Activated CD8-positive, alpha-beta memory T cell treated with anti-CD3 and anti-CD28 coated beads, Interleukin-2, amount 10 ng/mL, durations not matched to agents 7 days and 5 days (primary cell): Measurements from ENCODE around the gene ARHGAP45. TPM values are rescaled to one million over a fixed set of nuclear protein-coding genes. Genes with fewer than 3 reads are reported as not detected.
A peak's percentile ranks its signal among the peaks of the same experiment; 100 is the strongest.

Source experiments
- ATAC-seq: fragments of 150-1000 bp; cut with Tn5 transposase; one replicate; pipeline ENCODE4 v1.10.0; 2021; ENCODE audit warnings: moderate library complexity
- CTCF ChIA-PET: fragments of 350-600 bp; sonication (Branson Sonifier 250); formaldehyde crosslinking; loops from one replicate; lab custom pipeline; 2021; ENCODE audit warnings: antibody characterized with exemption; lab: Charles Lee
- DNase-seq: peaks from one replicate; pipeline ENCODE4 v3.0.0-alpha.2; 2020
- H3K27ac Mint-ChIP-seq: one replicate; pipeline ENCODE4 v1.8.0; 2021; ENCODE audit warnings: mild to moderate bottlenecking, mixed read lengths
- H3K27me3 Mint-ChIP-seq: one replicate; pipeline ENCODE4 v1.8.0; 2021; ENCODE audit warnings: mixed read lengths
- H3K36me3 Mint-ChIP-seq: one replicate; pipeline ENCODE4 v1.8.0; 2021; ENCODE audit warnings: mild to moderate bottlenecking, mixed read lengths
- H3K4me1 Mint-ChIP-seq: one replicate; pipeline ENCODE4 v1.8.0; 2021; ENCODE audit warnings: mixed read lengths
- H3K4me3 Mint-ChIP-seq: one replicate; pipeline ENCODE4 v1.8.0; 2021; ENCODE audit warnings: mild to moderate bottlenecking, moderate library complexity, mixed read lengths
- H3K9me3 Mint-ChIP-seq: one replicate; pipeline ENCODE4 v1.8.0; 2022; ENCODE audit warnings: low read depth, mixed read lengths
- total RNA-seq, 2 experiments: library from RNA; stranded (reverse); gene quantifications; one replicate each; pipeline ENCODE4 v1.2.3, GENCODE V29; 2021

ARHGAP45 gene
- total RNA-seq, 2 experiments from 2014 or later = 361 to 481 TPM

DNA sequence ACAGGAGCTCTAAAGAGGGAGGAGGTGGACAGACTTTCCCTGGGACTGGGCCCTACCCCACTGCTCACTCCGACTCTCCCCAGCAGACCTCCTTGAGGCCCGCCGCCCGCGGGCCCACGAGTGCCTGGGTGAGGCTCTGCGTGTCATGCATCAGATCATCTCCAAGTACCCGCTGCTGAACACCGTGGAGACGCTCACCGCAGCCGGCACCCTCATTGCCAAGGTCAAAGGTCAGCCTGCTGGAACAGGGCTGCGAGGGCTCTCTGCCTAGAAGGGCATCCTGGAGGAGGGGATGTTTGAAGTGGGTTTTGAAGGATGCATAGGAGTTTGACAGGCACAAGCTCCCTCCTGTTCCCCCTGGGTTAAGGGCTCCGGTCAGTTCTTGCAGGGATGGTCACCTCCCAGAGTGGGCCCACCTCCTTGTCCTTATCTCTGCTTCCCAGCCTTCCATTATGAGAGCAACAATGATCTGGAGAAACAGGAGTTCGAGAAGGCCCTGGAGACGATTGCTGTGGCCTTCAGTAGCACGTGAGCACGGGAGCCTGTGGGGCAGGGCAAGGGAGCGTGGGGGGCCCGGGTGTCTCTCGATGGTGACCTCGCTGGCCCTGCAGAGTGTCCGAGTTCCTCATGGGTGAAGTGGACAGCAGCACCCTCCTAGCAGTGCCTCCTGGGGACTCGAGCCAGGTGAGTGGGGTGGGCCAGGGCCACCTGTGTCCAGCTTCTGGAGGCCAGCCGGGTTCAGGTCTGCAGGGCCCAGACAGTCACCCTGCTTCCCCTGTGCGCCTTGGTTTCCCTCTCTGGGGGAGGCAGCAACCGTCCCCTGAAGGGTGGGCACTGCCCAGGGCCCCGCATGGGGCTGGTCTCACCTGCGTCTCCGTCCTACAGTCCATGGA is 6.3 kb downstream of the ARHGAP45 start:
- H3K27ac Mint-ChIP-seq = peak overlapping the region; percentile 28
- H3K4me1 Mint-ChIP-seq = peaks cover 58% of the 10 kb centered on the region
- peaks cover 52% of the 10 kb centered on the region for H3K36me3 Mint-ChIP-seq
- H3K9me3 Mint-ChIP-seq = no peaks in the 10 kb centered on the region
- CTCF ChIA-PET = interaction anchor here (1.2 to 1.8 kb wide), 4 partner anchors 18 to 52 kb away, joined by 3 to 5 read pairs (median 4); partner anchors contain the start of gene RNU6-2
- H3K4me3 Mint-ChIP-seq = no peak overlapping the region
- no peaks in the 10 kb centered on the region for H3K27me3 Mint-ChIP-seq
- no peak for ATAC-seq
- DNase-seq = no peak

DNA sequence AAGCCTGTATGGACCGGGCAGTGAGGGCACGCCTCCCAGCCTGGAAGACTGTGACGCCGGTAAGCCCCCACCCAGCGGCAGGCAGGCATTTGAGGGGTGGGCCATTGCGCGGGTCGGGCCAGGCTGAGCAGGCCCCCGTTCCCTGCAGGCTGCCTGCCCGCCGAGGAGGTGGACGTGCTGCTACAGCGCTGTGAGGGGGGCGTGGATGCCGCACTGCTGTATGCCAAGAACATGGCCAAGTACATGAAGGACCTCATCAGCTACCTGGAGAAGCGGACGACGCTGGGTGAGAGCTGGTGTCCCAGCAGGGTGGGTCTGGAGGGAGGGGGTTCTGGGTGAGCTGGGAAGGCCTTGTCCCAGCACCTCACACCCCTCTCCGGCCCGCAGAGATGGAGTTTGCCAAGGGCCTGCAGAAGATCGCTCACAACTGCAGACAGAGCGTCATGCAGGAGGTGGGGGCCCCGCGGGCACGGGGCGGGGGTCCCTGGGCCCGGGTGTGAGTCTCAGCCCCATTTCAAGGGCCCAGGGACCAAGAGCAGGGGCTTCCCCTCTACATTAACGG is 7.1 kb downstream of the ARHGAP45 start:
- Mint-ChIP-seq H3K36me3 (peaks cover 48% of the 10 kb centered on the region), H3K4me1 (peaks cover 56% of the 10 kb centered on the region), H3K4me3 (peak overlapping the region; percentile 48), H3K27me3 (no peaks in the 10 kb centered on the region), H3K27ac (peak overlapping the region; percentile 74), H3K9me3 (no peaks in the 10 kb centered on the region)
- ATAC-seq = no peak
- no peak for DNase-seq
- CTCF ChIA-PET = interaction anchor here (0.9 to 8.9 kb wide), 9 partner anchors 8 to 192 kb away, joined by 3 to 108 read pairs (median 4); partner anchors contain the start of genes ABCA7, ARHGAP45 and RNU6-2

DNA sequence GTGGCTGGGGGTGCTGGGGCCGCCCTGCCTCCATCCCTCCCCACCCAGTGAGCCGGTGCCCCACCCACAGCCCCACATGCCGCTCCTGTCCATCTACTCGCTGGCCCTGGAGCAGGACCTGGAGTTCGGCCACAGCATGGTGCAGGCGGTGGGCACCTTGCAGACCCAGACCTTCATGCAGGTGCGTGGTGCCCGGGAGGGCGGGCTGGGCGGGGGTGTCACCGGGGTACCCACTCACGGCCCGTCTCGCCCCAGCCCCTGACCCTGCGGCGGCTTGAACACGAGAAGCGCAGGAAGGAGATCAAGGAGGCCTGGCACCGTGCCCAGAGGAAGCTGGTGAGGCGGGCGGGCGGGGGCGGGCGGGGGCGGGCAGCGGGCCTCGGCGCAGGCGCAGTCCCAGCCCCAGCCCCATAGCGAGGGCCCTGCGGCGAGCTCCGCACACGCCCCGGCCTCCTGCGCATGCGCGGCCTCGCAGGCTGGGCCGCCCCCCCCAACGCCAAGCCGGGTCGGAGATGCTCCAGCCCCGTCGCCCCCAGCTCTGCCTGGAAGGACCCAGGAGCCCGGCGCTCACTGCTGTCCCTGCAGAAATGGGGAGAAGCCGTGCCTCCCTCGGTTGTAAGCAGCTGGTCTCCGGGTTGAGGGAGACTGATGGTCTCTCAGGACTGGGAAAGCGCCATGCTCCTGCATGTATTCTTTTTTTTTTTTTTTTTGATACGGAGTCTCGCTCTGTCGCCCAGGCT is 7.7 kb downstream of the ARHGAP45 start:
- Mint-ChIP-seq H3K36me3 (peaks cover 47% of the 10 kb centered on the region), H3K27me3 (no peaks in the 10 kb centered on the region), H3K9me3 (no peaks in the 10 kb centered on the region), H3K4me1 (peaks cover 55% of the 10 kb centered on the region), H3K27ac (peak overlapping the region; percentile 93), H3K4me3 (peak overlapping the region; percentile 56)
- CTCF ChIA-PET = interaction anchor here (0.7 to 8.9 kb wide), 14 partner anchors 8 to 211 kb away, joined by 3 to 108 read pairs (median 4); partner anchors contain the start of genes ABCA7, ARHGAP45, POLR2E and RNU6-2
- ATAC-seq (peak; percentile 34), DNase-seq (peak; percentile 88)

DNA sequence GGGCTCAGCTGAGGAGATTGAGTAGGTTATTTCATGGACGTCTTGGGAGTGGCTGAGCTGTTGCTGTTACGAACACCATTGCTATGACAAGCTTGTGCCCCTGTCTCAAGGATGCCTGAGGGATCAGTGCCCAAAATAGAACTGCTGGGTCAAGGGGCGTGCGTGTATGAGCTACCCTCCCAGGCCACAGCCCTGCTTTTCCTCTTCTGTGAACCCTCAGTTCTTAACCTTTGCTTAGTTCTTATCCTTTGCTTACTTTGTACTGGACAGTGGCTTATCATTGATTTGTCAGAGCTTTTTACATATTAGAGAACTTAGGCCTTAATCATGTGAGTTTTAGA is 9.0 kb downstream of the ARHGAP45 start:
- CTCF ChIA-PET = interaction anchor here (0.7 to 8.9 kb wide), 12 partner anchors 9 to 783 kb away, joined by 3 to 108 read pairs (median 4); partner anchors contain the start of genes ABCA7, ARHGAP45, POLR2E and RNF126
- Mint-ChIP-seq H3K27ac (peak overlapping the region; percentile 93), H3K9me3 (no peaks in the 10 kb centered on the region), H3K27me3 (no peaks in the 10 kb centered on the region), H3K36me3 (peaks cover 56% of the 10 kb centered on the region), H3K4me3 (peak overlapping the region; percentile 56), H3K4me1 (peaks cover 64% of the 10 kb centered on the region)
- no peak for ATAC-seq
- DNase-seq = no peak

DNA sequence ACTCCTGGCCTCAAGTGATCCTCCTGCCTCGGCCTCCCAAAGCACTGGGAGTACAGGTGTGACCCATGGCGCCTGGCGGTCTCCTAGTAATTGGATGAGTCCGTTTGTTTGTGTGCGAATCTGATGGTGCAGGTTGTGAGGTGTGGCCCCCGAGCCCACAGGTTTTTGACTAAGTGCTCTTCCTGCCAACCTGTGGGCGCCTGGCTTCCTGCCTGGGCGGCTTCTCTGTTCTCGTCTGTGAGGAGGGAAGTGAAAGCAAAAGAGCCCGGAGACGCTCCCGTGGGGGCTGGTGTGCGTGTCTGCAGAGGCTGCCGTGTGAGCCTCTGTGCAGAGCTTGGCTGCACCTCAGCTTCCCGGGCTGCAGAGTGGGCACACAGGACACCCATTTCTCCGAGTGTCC is 10.0 kb downstream of the ARHGAP45 start:
- H3K27ac Mint-ChIP-seq = peak overlapping the region; percentile 93
- DNase-seq (peak; percentile 99), ATAC-seq (peak; percentile 83)
- H3K4me3 Mint-ChIP-seq = peak overlapping the region; percentile 84
- CTCF ChIA-PET = interaction anchor here (0.8 to 8.9 kb wide), 10 partner anchors 10 to 782 kb away, joined by 3 to 108 read pairs (median 4); partner anchors contain the start of genes ARHGAP45, CNN2 and RNF126
- H3K27me3 Mint-ChIP-seq = no peaks in the 10 kb centered on the region
- no peaks in the 10 kb centered on the region for H3K9me3 Mint-ChIP-seq
- peaks cover 59% of the 10 kb centered on the region for H3K36me3 Mint-ChIP-seq
- peaks cover 67% of the 10 kb centered on the region for H3K4me1 Mint-ChIP-seq

DNA sequence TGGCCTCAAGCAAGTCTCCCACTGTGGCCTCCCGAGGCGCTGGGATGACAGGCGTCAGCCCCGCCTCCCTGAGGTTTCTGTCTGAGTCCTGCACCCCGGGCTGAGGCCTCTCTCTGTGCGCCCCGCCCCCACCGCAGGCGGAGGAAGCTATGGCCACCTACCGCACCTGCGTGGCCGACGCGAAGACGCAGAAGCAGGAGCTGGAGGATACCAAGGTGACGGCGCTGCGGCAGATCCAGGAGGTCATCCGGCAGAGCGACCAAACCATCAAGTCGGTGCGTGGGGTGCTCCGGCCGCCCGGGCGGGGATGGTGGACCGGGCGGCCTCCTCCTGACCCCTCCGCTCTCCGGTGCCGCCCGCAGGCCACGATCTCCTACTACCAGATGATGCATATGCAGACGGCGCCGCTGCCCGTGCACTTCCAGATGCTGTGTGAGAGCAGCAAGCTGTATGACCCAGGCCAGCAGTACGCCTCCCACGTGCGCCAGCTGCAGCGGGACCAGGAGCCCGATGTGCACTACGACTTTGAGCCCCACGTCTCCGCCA is 12.7 kb downstream of the ARHGAP45 start:
- CTCF ChIA-PET = interaction anchor here (0.7 to 8.9 kb wide), 7 partner anchors 11 to 187 kb away, joined by 3 to 108 read pairs (median 8); partner anchors contain the start of gene ARHGAP45

DNA sequence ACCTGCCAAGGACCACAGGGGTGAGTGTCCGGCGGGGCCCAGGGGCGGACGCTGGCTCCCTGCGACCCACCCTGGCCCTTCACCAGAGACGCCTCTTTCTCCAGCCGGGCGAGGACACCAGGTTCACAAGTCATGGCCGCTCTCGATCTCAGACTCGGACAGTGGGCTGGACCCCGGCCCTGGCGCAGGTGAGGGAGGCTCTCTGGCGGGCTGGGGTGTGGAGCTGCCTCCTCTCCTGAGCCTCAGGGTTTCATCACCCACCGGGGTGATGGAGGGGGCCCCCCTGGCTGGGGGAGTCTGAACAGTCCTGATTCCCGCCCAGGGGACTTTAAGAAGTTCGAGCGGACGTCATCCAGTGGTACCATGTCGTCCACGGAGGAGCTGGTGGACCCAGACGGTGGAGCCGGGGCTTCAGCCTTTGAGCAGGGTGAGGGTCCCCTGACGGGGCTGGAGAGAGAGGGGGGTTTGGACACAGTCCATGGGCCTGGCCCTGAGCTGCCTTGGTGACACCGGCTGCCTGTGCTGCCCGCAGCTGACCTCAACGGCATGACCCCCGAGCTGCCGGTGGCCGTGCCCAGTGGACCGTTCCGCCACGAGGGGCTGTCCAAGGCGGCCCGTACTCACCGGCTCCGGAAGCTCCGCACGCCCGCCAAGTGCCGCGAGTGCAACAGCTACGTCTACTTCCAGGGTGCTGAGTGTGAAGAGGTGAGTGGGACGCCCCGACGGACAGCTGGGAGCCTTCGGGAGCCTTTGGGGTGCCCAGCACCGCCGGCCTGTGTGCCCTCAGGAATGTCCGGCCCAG is 13.6 kb downstream of the ARHGAP45 start:
- Mint-ChIP-seq H3K36me3 (peaks cover 66% of the 10 kb centered on the region), H3K4me1 (peaks cover 61% of the 10 kb centered on the region), H3K9me3 (no peaks in the 10 kb centered on the region), H3K27ac (no peak overlapping the region), H3K4me3 (no peak overlapping the region), H3K27me3 (no peaks in the 10 kb centered on the region)
- no peak for ATAC-seq
- DNase-seq = no peak
- CTCF ChIA-PET = interaction anchor here (0.8 to 8.9 kb wide), 8 partner anchors 10 to 186 kb away, joined by 3 to 108 read pairs (median 7); partner anchors contain the start of gene ARHGAP45

More for the DNA sequence above, 12.7 kb downstream of the ARHGAP45 start:
- H3K27me3 Mint-ChIP-seq = no peaks in the 10 kb centered on the region
- DNase-seq = peak; percentile 93
- H3K27ac Mint-ChIP-seq = peak overlapping the region; percentile 93
- H3K4me1 Mint-ChIP-seq = peaks cover 59% of the 10 kb centered on the region
- peaks cover 60% of the 10 kb centered on the region for H3K36me3 Mint-ChIP-seq
- peak; percentile 8 for ATAC-seq
- H3K9me3 Mint-ChIP-seq = no peaks in the 10 kb centered on the region
- H3K4me3 Mint-ChIP-seq = peak overlapping the region; percentile 84

DNA sequence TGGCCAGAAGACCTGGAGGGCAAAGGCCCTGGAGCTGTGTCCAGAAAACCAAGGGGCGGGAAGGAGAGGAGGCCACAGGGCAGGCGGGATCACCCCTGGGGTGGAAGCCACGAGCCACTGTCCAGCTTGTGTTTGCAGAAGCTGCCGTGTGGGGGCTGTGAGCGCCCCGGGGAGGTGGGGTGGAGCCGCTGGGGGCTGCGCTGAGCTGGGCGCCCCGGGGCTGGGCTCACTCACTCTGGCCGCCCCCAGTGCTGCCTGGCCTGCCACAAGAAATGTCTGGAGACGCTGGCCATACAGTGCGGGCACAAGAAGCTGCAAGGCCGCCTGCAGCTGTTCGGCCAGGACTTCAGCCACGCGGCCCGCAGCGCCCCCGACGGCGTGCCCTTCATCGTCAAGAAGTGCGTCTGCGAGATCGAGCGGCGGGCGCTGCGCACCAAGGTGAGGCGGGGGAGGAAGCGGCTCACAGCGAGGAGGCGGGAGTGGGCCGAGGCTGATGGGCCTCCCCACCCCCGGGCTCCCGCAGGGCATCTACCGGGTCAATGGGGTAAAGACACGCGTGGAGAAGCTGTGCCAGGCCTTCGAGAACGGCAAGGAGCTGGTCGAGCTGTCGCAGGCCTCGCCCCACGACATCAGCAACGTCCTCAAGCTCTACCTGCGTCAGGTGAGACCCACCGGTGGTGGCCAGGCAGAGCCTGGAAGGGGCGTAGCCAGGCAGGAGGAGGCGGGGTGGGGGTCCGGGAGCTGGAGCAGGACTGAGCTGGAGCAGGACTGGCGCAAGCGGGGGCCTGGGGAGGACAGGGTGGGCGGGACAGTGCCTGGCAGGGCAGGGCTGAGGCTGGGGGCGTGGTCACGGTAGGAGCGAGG is 14.6 kb downstream of the ARHGAP45 start:
- Mint-ChIP-seq H3K9me3 (no peaks in the 10 kb centered on the region), H3K36me3 (peaks cover 60% of the 10 kb centered on the region), H3K4me3 (no peak overlapping the region), H3K4me1 (peaks cover 58% of the 10 kb centered on the region), H3K27ac (no peak overlapping the region), H3K27me3 (no peaks in the 10 kb centered on the region)
- ATAC-seq (no peak), DNase-seq (no peak)
- CTCF ChIA-PET = interaction anchor here (0.8 to 8.9 kb wide), 5 partner anchors 9 to 163 kb away, joined by 3 to 108 read pairs (median 5); partner anchors contain the start of gene ARHGAP45

DNA sequence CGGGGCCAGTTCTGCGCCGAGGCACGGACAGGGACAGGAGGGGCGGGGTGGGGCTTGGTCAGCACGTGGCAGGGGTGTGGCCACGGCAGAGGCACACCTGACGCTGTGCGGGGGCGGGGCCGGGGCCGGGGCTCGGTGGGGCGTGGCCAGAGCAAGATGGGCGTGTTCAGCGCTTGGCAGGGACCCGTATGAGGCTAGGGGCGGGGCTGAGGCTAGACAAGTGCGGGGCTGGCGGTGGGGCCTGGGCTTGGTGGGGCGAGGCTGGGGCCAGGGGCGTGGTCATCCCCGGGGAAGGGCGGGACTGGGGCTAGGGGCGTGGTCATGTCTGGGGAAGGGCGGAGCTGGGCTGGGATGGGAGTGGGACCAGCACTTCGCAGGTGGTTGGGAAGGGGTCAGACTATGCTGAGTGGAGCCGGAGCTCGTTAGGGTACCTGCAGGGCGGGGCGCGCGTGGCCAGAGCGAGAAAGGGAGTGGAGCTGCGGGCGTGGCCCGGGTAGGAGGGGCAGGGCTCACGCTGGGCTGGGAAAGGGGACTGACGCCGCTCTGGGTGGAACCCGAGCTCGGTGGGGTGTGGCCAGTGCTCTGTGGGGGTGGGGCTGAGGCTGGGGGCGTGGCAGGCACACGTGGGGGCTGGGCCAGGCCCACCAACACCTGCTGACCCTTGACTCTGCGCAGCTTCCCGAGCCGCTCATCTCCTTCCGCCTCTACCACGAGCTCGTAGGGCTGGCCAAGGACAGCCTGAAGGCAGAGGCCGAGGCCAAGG is 15.4 kb downstream of the ARHGAP45 start:
- H3K27me3 Mint-ChIP-seq = no peaks in the 10 kb centered on the region
- H3K36me3 Mint-ChIP-seq = peaks cover 56% of the 10 kb centered on the region
- CTCF ChIA-PET = interaction anchor here (0.7 to 8.9 kb wide), 3 partner anchors 8 to 22 kb away, joined by 3 to 108 read pairs (median 6); partner anchors contain the start of genes ARHGAP45 and GPX4
- DNase-seq (peak; percentile 96), ATAC-seq (peak; percentile 75)
- no peak overlapping the region for H3K4me3 Mint-ChIP-seq
- no peaks in the 10 kb centered on the region for H3K9me3 Mint-ChIP-seq
- H3K27ac Mint-ChIP-seq = peak overlapping the region; percentile 80
- peaks cover 55% of the 10 kb centered on the region for H3K4me1 Mint-ChIP-seq

DNA sequence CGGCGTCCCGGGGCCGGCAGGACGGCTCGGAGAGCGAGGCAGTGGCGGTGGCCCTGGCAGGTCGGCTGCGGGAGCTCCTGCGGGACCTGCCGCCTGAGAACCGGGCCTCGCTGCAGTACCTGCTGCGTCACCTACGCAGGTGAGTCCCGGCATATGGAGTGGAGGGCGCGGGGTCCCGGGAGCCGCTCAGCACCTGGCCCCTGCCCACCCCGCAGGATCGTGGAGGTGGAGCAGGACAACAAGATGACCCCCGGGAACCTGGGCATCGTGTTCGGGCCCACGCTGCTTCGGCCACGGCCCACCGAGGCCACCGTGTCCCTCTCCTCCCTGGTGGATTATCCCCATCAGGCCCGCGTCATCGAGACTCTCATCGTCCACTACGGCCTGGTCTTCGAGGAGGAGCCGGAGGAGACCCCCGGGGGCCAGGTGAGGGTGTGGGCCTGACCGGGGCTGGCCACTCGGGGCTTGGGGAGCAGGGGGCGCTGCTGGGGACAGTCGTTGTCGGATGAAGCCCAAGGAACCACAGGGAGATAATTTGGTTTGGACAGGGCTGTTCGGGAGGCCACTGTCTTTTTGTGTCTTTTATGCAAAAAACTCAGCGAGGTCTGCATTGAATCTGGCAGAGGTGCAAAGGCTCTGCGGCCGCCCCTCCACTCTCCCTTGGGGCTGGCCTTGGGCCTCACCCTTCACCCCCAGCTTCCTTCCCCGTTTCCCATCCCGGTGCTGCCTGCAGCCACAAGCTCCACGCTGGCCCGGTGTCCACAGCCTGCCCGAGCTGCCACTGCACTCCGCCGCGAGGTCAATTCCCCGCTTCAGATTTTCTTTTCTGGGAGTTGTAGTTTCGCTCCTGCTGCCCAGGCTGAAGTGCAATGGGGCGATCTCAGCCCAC is 16.2 kb downstream of the ARHGAP45 start:
- Mint-ChIP-seq H3K9me3 (no peaks in the 10 kb centered on the region), H3K4me3 (no peak overlapping the region), H3K36me3 (peaks cover 55% of the 10 kb centered on the region), H3K27me3 (no peaks in the 10 kb centered on the region), H3K27ac (no peak overlapping the region), H3K4me1 (peaks cover 56% of the 10 kb centered on the region)
- CTCF ChIA-PET = interaction anchor here (0.6 to 8.9 kb wide), 5 partner anchors 11 to 21 kb away, joined by 3 to 108 read pairs (median 3); partner anchors contain the start of genes ARHGAP45 and GPX4
- DNase-seq (no peak), ATAC-seq (no peak)
